Fibroblast of villous mesenchyme (primary cell): ENCODE measurements around the gene RBBP5. TPM values are rescaled to one million over a fixed set of nuclear protein-coding genes. Genes with fewer than 3 reads are reported as not detected.

Source experiments
- DNase-seq: peaks from one replicate; pipeline ENCODE4 v3.0.0-alpha.2; 2010; ENCODE audit warnings: low read depth
- H3K4me3 ChIP-seq: 2 replicates; pipeline ENCODE4 v1.5.1; 2011; ENCODE audit warnings: low read depth, mild to moderate bottlenecking, low read length
- total RNA-seq: library from RNA; depleted of rRNA; stranded (reverse); fragments of >200 nt; gene quantifications from 2 replicates; pipeline ENCODE4 v1.2.3, GENCODE V29; 2012
- TF ChIP-seq, protein P1 (sequence below): IDR thresholded peaks from 2 replicates; pipeline ENCODE4 v1.5.1; 2012; ENCODE audit warnings: low read depth, mild to moderate bottlenecking, low read length; ENCODE audit not compliant: insufficient read depth

The RBBP5 gene
- total RNA-seq, 1 donor: 22.5 TPM

GRCh38 chr1:205066141-205066818 lies 55.5 kb downstream of the RBBP5 start:
- DNase-seq: no peak

DNA sequence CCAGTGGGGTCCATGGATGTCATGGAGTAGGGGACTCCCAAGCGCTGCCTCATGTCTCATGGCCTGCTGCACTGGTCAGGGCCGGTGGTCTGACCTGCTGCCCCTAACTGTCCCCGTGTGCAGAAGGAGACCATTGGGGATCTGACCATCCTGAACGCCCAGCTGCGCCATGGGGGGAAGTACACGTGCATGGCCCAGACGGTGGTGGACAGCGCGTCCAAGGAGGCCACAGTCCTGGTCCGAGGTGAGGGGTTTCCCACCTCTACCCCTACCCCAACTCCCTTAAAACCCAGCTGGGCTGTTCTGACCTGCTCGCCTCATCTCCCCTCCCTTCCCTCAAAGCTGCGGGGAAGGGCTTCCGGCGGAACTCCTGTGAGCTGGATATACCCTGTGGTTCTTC lies 56.1 kb downstream of the RBBP5 start:
- DNase-seq: no peak
- H3K4me3 ChIP-seq: no peak overlapping the region
- TF ChIP-seq, protein P1, sequence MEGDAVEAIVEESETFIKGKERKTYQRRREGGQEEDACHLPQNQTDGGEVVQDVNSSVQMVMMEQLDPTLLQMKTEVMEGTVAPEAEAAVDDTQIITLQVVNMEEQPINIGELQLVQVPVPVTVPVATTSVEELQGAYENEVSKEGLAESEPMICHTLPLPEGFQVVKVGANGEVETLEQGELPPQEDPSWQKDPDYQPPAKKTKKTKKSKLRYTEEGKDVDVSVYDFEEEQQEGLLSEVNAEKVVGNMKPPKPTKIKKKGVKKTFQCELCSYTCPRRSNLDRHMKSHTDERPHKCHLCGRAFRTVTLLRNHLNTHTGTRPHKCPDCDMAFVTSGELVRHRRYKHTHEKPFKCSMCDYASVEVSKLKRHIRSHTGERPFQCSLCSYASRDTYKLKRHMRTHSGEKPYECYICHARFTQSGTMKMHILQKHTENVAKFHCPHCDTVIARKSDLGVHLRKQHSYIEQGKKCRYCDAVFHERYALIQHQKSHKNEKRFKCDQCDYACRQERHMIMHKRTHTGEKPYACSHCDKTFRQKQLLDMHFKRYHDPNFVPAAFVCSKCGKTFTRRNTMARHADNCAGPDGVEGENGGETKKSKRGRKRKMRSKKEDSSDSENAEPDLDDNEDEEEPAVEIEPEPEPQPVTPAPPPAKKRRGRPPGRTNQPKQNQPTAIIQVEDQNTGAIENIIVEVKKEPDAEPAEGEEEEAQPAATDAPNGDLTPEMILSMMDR: no peak

More at GRCh38 chr1:205066141-205066818, 55.5 kb downstream of the RBBP5 start:
- H3K4me3 ChIP-seq: no peak overlapping the region
- TF ChIP-seq, protein P1: no peak

DNA sequence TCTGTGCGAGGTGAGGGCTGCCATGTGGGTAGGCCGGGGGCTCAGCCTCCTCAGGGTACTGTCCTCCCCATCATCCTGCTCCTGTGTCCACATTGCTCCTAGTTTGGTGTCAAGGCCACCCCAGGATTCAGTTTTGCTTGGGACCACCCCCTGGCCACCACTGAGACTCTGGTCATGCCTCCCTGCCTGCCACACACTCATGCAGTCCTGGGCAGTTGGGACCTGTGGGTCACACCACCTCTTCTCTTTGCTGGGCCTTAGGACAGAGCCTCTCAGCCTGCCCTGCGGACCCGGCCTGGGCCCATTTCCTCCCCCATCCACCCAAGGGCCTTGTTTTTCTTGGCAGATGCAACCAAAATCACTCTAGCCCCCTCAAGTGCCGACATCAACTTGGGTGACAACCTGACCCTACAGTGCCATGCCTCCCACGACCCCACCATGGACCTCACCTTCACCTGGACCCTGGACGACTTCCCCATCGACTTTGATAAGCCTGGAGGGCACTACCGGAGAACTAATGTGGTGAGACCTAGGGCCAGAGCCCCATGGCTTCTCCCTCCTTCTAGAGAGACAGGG lies 56.9 kb downstream of the RBBP5 start:
- H3K4me3 ChIP-seq: no peak overlapping the region
- DNase-seq: no peak
- TF ChIP-seq, protein P1: no peak

GRCh38 chr1:205064301-205064700 lies 57.5 kb downstream of the RBBP5 start:
- DNase-seq: no peak
- TF ChIP-seq, protein P1: no peak
- H3K4me3 ChIP-seq: no peak overlapping the region

DNA sequence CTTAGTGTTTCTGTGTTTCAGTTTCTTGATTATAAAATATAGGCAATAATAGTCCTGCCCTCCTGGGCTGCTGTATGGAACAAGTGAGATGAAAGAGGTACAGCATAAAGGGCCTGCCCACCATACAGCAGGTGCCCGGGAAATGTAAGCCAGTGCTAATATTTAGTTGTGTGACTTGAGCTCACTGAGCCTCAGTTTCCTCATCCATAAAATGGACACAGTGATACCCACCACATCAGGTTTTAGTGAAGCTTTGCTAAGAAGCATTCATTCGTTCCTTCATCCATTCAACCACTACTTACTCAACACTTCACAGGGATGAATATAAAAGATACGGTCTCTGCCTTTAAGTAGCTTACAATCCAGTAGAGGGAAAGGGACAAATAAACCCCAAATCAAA lies 58.9 kb downstream of the RBBP5 start:
- TF ChIP-seq, protein P1: no peak
- DNase-seq: no peak
- H3K4me3 ChIP-seq: no peak overlapping the region

GRCh38 chr1:205062319-205062718 lies 59.5 kb downstream of the RBBP5 start:
- no peak for DNase-seq
- TF ChIP-seq, protein P1: no peak
- no peak overlapping the region for H3K4me3 ChIP-seq

DNA sequence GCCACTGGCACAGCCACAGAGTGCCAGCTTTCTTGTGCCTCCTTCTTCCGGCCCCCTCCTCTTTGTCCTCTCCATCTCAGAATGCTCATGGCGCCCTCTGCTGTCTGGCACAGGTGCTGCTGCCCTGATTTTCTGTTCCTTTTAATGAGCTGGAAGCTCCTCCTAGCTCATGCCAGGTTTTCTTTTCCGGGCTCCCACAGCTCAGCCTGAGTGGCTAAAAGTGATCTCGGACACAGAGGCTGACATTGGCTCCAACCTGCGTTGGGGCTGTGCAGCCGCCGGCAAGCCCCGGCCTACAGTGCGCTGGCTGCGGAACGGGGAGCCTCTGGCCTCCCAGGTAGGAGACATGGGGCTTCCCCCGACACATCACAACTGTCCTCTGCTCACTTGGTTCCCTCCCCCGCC lies 60.1 kb downstream of the RBBP5 start:
- peak; percentile 55 for DNase-seq
- TF ChIP-seq, protein P1: peak; percentile 84
- H3K4me3 ChIP-seq: no peak overlapping the region
